ENCODE measurements around the gene SARNP.

SARNP gene

GRCh38 chr12:55743406-55744339 lies 73.9 kb downstream of the SARNP start:
- DNase-seq (ENCODE audit: low read depth in 4 of 4, low spot score in 1 of 4) = no peak

- DNase-seq (ENCODE audit: low read depth in 4 of 4, low spot score in 1 of 4) = peak in 3 of 4 experiments; percentile 47 to 72 (median 67)
Measured at GRCh38 chr12:55742719-55743405, 74.7 kb downstream of the SARNP start, which contains the start of gene GDF11. TSS of gene GDF11 (plus strand) at chr12:55743122. CDS start at chr12:55743317, 195 bp downstream.

GRCh38 chr12:55741931-55742680 lies 75.4 kb downstream of the SARNP start:
- DNase-seq (ENCODE audit: low read depth in 4 of 4, low spot score in 1 of 4) = no peak

- DNase-seq (ENCODE audit: low read depth in 4 of 4, low spot score in 1 of 4) = no peak
Measured at GRCh38 chr12:55739025-55739378, 78.5 kb downstream of the SARNP start.

- peak; percentile 66 to 84 (median 76) for DNase-seq (ENCODE audit: low read depth in 4 of 4, low spot score in 1 of 4)
Measured at GRCh38 chr12:55738123-55739024, 79.2 kb downstream of the SARNP start.

GRCh38 chr12:55737581-55738122 lies 79.9 kb downstream of the SARNP start:
- DNase-seq (ENCODE audit: low read depth in 4 of 4, low spot score in 1 of 4) = no peak

- peak in 1 of 4 experiments; percentile 58 for DNase-seq (ENCODE audit: low read depth in 4 of 4, low spot score in 1 of 4)
Measured at GRCh38 chr12:55736780-55737580, 80.5 kb downstream of the SARNP start.

GRCh38 chr12:55736076-55736475 lies 81.4 kb downstream of the SARNP start:
- DNase-seq (ENCODE audit: low read depth in 4 of 4, low spot score in 1 of 4) = no peak

- no peak for DNase-seq (ENCODE audit: low read depth in 4 of 4, low spot score in 1 of 4)
Measured at GRCh38 chr12:55734595-55734994, 82.9 kb downstream of the SARNP start.

GRCh38 chr12:55733858-55734257 lies 83.7 kb downstream of the SARNP start:
- DNase-seq (ENCODE audit: low read depth in 4 of 4, low spot score in 1 of 4) = no peak

GRCh38 chr12:55733021-55733555 lies 84.4 kb downstream of the SARNP start:
- DNase-seq (ENCODE audit: low read depth in 4 of 4, low spot score in 1 of 4) = no peak

GRCh38 chr12:55732288-55732687 lies 85.2 kb downstream of the SARNP start:
- no peak for DNase-seq (ENCODE audit: low read depth in 4 of 4, low spot score in 1 of 4)

- no peak for DNase-seq (ENCODE audit: low read depth in 4 of 4, low spot score in 1 of 4)
Measured at GRCh38 chr12:55729819-55730818, 87.4 kb downstream of the SARNP start.

GRCh38 chr12:55728939-55729818 lies 88.3 kb downstream of the SARNP start, which contains the start of gene CD63:
TSS of gene CD63 (minus strand) at chr12:55729009. CDS start at chr12:55728341, 668 bp downstream.
- DNase-seq (ENCODE audit: low read depth in 4 of 4, low spot score in 1 of 4) = peak in 3 of 4 experiments; percentile 47 to 74 (median 61)

GRCh38 chr12:55728186-55728938 lies 89.2 kb downstream of the SARNP start:
- no peak for DNase-seq (ENCODE audit: low read depth in 4 of 4, low spot score in 1 of 4)

- DNase-seq (ENCODE audit: low read depth in 4 of 4, low spot score in 1 of 4) = no peak
Measured at GRCh38 chr12:55727643-55728185, 89.8 kb downstream of the SARNP start.
